ENCODE data around the gene TIMP3. TPM values are rescaled to one million over a fixed set of nuclear protein-coding genes. Genes with fewer than 3 reads are reported as not detected.

The TIMP3 gene
- polyA plus RNA-seq, 6 donors from 2014 or later = 0.10 to 0.86 (median 0.35) TPM; not detected in 1

DNA sequence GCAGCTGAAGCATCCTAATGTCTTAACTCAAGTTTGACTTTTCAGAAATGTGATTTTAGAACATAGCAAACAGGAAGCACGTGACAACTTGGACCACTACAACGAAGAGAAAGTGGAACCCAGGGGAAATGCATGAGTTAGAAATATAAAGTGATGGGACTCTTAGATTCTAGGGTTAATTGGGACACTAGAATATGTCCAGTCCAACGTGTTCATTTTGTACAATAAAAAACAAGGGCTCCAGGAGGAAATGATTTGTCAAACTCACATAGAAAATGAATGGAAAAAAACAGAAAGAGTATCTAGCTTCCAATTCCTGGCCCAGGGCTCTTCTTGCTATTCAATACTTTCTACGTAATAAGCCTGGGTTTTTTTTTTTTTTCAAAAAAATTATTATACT is 30.7 kb downstream of the TIMP3 start:
- H3K4me3 Mint-ChIP-seq = no peak overlapping the region
- ATAC-seq (ENCODE audit: low read depth in 2 of 2) = no peak
- no peaks in the 10 kb centered on the region for H3K36me3 Mint-ChIP-seq
- H3K27ac Mint-ChIP-seq = peak overlapping the region in 1 of 6 donors; percentile 62
- peaks cover 0 to 11% (median 0%) of the 10 kb centered on the region in 3 donors for H3K4me1 Mint-ChIP-seq
- DNase-seq = no peak
- peaks cover 0 to 7% (median 0%) of the 10 kb centered on the region in 3 donors for H3K27me3 Mint-ChIP-seq
- H3K9me3 Mint-ChIP-seq = no peaks in the 10 kb centered on the region

- no peak for DNase-seq
- Mint-ChIP-seq H3K4me3 (no peak overlapping the region), H3K27me3 (peaks cover 4 to 20% (median 9%) of the 10 kb centered on the region in 3 donors), H3K9me3 (no peaks in the 10 kb centered on the region), H3K4me1 (peaks cover 0 to 11% (median 0%) of the 10 kb centered on the region in 3 donors), H3K36me3 (no peaks in the 10 kb centered on the region), H3K27ac (no peak overlapping the region)
- ATAC-seq (ENCODE audit: low read depth in 2 of 2) = no peak
These were observed 35.0 kb downstream of the TIMP3 start for GRCh38 chr22:32836280-32837123.

GRCh38 chr22:32837142-32837541 is 35.6 kb downstream of the TIMP3 start:
- H3K27me3 Mint-ChIP-seq = peaks cover 4 to 20% (median 9%) of the 10 kb centered on the region in 3 donors
- no peaks in the 10 kb centered on the region for H3K9me3 Mint-ChIP-seq
- DNase-seq (no peak), ATAC-seq (ENCODE audit: low read depth in 2 of 2) (no peak)
- H3K4me3 Mint-ChIP-seq = no peak overlapping the region
- no peaks in the 10 kb centered on the region for H3K36me3 Mint-ChIP-seq
- peaks cover 0 to 6% (median 0%) of the 10 kb centered on the region in 3 donors for H3K4me1 Mint-ChIP-seq
- H3K27ac Mint-ChIP-seq = no peak overlapping the region

DNA sequence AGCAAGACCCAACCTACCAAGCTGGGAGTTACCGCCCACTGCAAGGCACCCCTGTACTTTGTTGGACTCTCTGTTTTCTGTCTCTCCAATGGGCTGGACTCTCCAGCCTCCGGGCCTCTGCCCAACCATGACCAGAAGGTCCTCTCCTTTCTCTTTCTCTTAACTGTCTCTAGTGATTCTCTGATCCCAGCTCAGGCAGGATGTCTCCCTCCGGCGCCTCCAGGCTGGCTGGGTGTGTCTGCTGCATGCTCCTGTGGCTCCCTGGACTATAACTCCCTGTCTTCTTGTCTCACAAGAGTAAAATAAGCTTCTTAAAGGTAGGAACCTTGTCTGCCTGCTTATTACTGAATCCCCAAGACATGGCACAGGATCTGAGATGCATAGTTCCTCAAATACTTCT is 36.3 kb downstream of the TIMP3 start:
- no peak overlapping the region for H3K4me3 Mint-ChIP-seq
- ATAC-seq (ENCODE audit: low read depth in 2 of 2) (no peak), DNase-seq (no peak)
- peak overlapping the region in 1 of 6 donors; percentile 81 for H3K27ac Mint-ChIP-seq
- H3K36me3 Mint-ChIP-seq = no peaks in the 10 kb centered on the region
- peaks cover 0 to 3% (median 0%) of the 10 kb centered on the region in 3 donors for H3K4me1 Mint-ChIP-seq
- H3K27me3 Mint-ChIP-seq = peaks cover 4 to 20% (median 9%) of the 10 kb centered on the region in 3 donors
- H3K9me3 Mint-ChIP-seq = no peaks in the 10 kb centered on the region

DNA sequence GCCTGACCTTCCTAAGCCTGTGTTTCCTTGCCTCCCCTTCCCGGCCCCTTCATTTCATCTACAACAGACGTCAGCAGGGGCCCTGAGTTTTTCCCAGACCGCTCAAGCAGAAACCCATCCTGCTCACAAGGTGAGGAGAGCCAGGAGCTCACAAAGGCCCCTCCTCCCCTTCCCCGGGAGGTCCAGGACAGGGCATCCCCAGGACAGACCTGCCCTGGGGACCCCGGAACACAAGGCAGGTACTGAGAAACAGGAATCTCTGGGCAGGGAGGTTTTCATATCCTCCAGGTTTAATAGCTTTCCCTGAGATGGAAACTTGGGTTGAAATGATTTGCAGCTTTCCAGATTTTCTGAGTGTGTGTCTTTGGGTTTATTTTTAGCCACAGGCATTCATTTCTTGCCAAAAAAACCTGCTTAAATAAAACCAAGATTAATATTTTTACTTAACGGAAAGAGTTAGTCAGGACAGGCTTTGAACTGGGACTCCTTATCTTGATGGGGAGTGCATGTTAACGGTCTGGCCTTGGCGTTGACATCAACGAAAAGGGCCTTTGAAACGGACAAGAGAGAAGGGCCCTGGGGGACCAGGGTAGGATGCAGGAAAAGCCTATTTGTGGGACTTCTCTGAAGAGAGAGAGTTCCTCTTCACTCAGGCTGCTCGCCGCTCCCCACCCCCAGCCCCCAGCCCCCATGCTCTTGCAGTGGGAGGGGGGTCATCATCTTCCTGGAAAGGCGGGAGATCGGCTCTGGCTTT is 38.5 kb downstream of the TIMP3 start:
- no peaks in the 10 kb centered on the region for H3K4me1 Mint-ChIP-seq
- no peak overlapping the region for H3K27ac Mint-ChIP-seq
- no peaks in the 10 kb centered on the region for H3K9me3 Mint-ChIP-seq
- ATAC-seq (ENCODE audit: low read depth in 2 of 2) = no peak
- H3K4me3 Mint-ChIP-seq = no peak overlapping the region
- peaks cover 4 to 31% (median 16%) of the 10 kb centered on the region in 3 donors for H3K27me3 Mint-ChIP-seq
- no peaks in the 10 kb centered on the region for H3K36me3 Mint-ChIP-seq
- DNase-seq = no peak

DNA sequence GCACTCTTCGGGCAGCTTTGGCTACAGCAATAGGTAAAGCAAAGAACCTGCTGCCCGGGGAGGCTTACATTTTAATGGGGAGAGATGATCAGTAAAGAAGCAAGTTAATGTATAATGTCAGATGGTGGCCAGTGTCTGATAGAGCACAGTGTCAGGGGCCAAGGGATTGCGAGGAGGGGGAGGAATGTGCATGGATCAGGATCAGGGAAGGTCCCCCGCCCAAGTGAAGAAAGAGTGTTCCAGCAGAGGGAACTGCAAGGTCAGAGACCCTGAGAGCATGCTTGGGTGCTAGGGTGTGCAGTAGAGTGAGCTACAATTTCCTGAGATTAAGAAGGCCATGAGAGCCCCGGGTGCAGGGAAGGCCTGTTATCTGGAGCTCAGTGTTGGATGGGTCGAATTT is 39.7 kb downstream of the TIMP3 start:
- DNase-seq = no peak
- Mint-ChIP-seq H3K9me3 (no peaks in the 10 kb centered on the region), H3K4me3 (no peak overlapping the region), H3K27ac (peak overlapping the region in 3 of 6 donors; percentile 39 to 63 (median 63)), H3K4me1 (no peaks in the 10 kb centered on the region), H3K36me3 (peaks cover 0 to 2% of the 10 kb centered on the region in 2 donors), H3K27me3 (peaks cover 4 to 31% (median 16%) of the 10 kb centered on the region in 3 donors)
- no peak for ATAC-seq (ENCODE audit: low read depth in 2 of 2)

- Mint-ChIP-seq H3K27ac (no peak overlapping the region), H3K4me3 (no peak overlapping the region), H3K4me1 (no peaks in the 10 kb centered on the region), H3K27me3 (peaks cover 4 to 31% (median 16%) of the 10 kb centered on the region in 3 donors), H3K9me3 (no peaks in the 10 kb centered on the region), H3K36me3 (peaks cover 0 to 6% of the 10 kb centered on the region in 2 donors)
- ATAC-seq (ENCODE audit: low read depth in 2 of 2) (no peak), DNase-seq (no peak)
These were observed 41.0 kb downstream of the TIMP3 start for GRCh38 chr22:32842486-32842885.

DNA sequence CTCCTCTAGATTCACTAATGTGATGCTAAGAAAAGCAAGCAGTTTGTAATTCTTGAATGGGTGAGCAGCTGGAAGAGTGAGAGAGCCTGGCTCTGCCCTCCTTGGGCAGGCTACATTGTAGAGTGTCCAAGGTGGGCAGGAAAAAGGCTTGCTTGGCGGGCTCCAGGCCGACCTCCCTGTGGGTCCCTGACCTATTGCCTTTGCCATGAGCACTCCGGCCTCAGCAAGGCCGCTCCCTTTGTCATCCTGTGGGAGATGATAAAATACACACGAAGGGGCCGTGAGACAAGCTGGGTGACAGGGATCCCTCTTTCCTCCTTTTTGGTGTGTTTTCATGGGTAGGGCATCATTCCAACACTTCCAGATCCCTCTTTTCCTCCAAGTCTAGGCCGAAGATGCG is 41.8 kb downstream of the TIMP3 start:
- Mint-ChIP-seq H3K36me3 (peaks cover 0 to 6% of the 10 kb centered on the region in 2 donors), H3K27ac (peak overlapping the region in 1 of 6 donors; percentile 70), H3K27me3 (peaks cover 4 to 27% (median 16%) of the 10 kb centered on the region in 3 donors), H3K9me3 (no peaks in the 10 kb centered on the region), H3K4me1 (no peaks in the 10 kb centered on the region), H3K4me3 (no peak overlapping the region)
- no peak for DNase-seq
- ATAC-seq (ENCODE audit: low read depth in 2 of 2) = no peak

DNA sequence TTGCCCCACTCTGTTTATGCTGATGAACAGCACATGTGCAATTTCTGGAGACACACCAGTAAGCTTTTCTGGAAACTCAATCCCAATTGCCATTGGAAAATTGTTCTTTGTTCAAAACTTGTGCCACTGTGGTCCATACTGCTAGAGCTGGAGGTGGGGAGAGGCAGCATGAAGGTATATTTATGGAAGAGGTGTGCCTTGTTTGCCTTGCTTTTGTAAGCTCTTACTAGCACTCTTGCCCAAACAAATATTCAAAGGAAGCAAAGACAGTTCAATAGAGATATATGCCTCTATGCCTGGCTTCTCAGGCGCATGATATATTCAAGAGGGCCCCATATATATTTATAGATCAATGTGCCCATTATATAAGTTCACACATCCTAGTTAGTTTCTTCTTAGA is 42.7 kb downstream of the TIMP3 start:
- DNase-seq = no peak
- no peaks in the 10 kb centered on the region for H3K4me1 Mint-ChIP-seq
- H3K9me3 Mint-ChIP-seq = no peaks in the 10 kb centered on the region
- H3K27me3 Mint-ChIP-seq = peaks cover 4 to 25% (median 21%) of the 10 kb centered on the region in 3 donors
- no peak overlapping the region for H3K4me3 Mint-ChIP-seq
- peaks cover 0 to 6% of the 10 kb centered on the region in 2 donors for H3K36me3 Mint-ChIP-seq
- no peak for ATAC-seq (ENCODE audit: low read depth in 2 of 2)
- no peak overlapping the region for H3K27ac Mint-ChIP-seq

GRCh38 chr22:32846780-32847491 is 45.4 kb downstream of the TIMP3 start:
- Mint-ChIP-seq H3K36me3 (peaks cover 0 to 6% of the 10 kb centered on the region in 2 donors), H3K27me3 (peaks cover 0 to 17% (median 11%) of the 10 kb centered on the region in 3 donors), H3K4me3 (no peak overlapping the region), H3K4me1 (no peaks in the 10 kb centered on the region), H3K9me3 (no peaks in the 10 kb centered on the region), H3K27ac (peak overlapping the region in 1 of 6 donors; percentile 48)
- no peak for ATAC-seq (ENCODE audit: low read depth in 2 of 2)
- DNase-seq = no peak

GRCh38 chr22:32848226-32848625 is 46.7 kb downstream of the TIMP3 start:
- H3K27me3 Mint-ChIP-seq = peaks cover 2 to 17% (median 10%) of the 10 kb centered on the region in 3 donors

GRCh38 chr22:32849501-32849900 is 48.0 kb downstream of the TIMP3 start:
- DNase-seq (no peak), ATAC-seq (ENCODE audit: low read depth in 2 of 2) (no peak)
- no peak overlapping the region for H3K4me3 Mint-ChIP-seq
- peaks cover 0 to 4% (median 2%) of the 10 kb centered on the region in 3 donors for H3K4me1 Mint-ChIP-seq
- H3K9me3 Mint-ChIP-seq = no peaks in the 10 kb centered on the region
- H3K27ac Mint-ChIP-seq = no peak overlapping the region
- peaks cover 0 to 6% of the 10 kb centered on the region in 2 donors for H3K36me3 Mint-ChIP-seq
- H3K27me3 Mint-ChIP-seq = peaks cover 0 to 9% (median 4%) of the 10 kb centered on the region in 3 donors

More at GRCh38 chr22:32848226-32848625, 46.7 kb downstream of the TIMP3 start:
- Mint-ChIP-seq H3K9me3 (no peaks in the 10 kb centered on the region), H3K27ac (no peak overlapping the region), H3K4me3 (no peak overlapping the region), H3K36me3 (peaks cover 0 to 6% of the 10 kb centered on the region in 2 donors), H3K4me1 (peaks cover 0 to 4% (median 2%) of the 10 kb centered on the region in 3 donors)
- ATAC-seq (ENCODE audit: low read depth in 2 of 2) (no peak), DNase-seq (no peak)

GRCh38 chr22:32850157-32850556 is 48.7 kb downstream of the TIMP3 start:
- Mint-ChIP-seq H3K9me3 (no peaks in the 10 kb centered on the region), H3K27ac (no peak overlapping the region), H3K4me1 (peaks cover 0 to 4% (median 2%) of the 10 kb centered on the region in 3 donors), H3K4me3 (no peak overlapping the region), H3K36me3 (peaks cover 0 to 6% of the 10 kb centered on the region in 2 donors), H3K27me3 (peaks cover 0 to 9% (median 4%) of the 10 kb centered on the region in 3 donors)
- ATAC-seq (ENCODE audit: low read depth in 2 of 2) (no peak), DNase-seq (no peak)
